HepG2 (cell line): ENCODE results near the gene SOAT2. TPM values are rescaled to one million over a fixed set of nuclear protein-coding genes. Genes with fewer than 3 reads are reported as not detected.

Experiments
- ASH2L ChIP-seq: fragments of 300-600, 200-600 bp; sonication (generic); IDR thresholded peaks from 2 replicates; pipeline ENCODE4 v1.7.0; 2017; ENCODE audit warnings: low read depth, mild to moderate bottlenecking, moderate library complexity, mixed read lengths, low read length; ENCODE audit not compliant: insufficient read length
- ELF1 ChIP-seq: sonication (generic); formaldehyde crosslinking; IDR thresholded peaks from 2 replicates; pipeline ENCODE4 v1.4.0; 2020; ENCODE audit warnings: missing genetic modification reagents
- FOXA1 ChIP-seq, 2 experiments: fragments of 450-650 bp in 1 of 2; sonication (generic) in 1 of 2; formaldehyde crosslinking in 1 of 2; IDR thresholded peaks; 2 replicates each; pipeline versions ENCODE4 v1.4.0 to v1.6.1; 2016 to 2020; ENCODE audit warnings: missing genetic modification reagents in 1 of 2
- HNRNPLL ChIP-seq: fragments of 200-400 bp; formaldehyde crosslinking; IDR thresholded peaks from 2 replicates; pipeline ENCODE4 v1.6.1; 2017; ENCODE audit warnings: mild to moderate bottlenecking, low read depth, low read length; ENCODE audit not compliant: poor library complexity, severe bottlenecking
- HOXD1 ChIP-seq: sonication (generic); formaldehyde crosslinking; IDR thresholded peaks from 2 replicates; pipeline ENCODE4 v1.5.0; 2020; ENCODE audit warnings: missing genetic modification reagents
- REL ChIP-seq: sonication (generic); formaldehyde crosslinking; conservative IDR thresholded peaks from 2 replicates; pipeline ENCODE4 v1.8.0; 2022; ENCODE audit warnings: mild to moderate bottlenecking, missing genetic modification reagents, moderate library complexity
- SETDB1 ChIP-seq: sonication (generic); formaldehyde crosslinking; IDR thresholded peaks from 2 replicates; pipeline ENCODE4 v1.5.1; 2020; ENCODE audit warnings: missing genetic modification reagents, mild to moderate bottlenecking, borderline replicate concordance
- ZFP36L2 ChIP-seq: sonication (generic); formaldehyde crosslinking; IDR thresholded peaks from 2 replicates; pipeline ENCODE4 v1.4.0; 2020; ENCODE audit warnings: missing genetic modification reagents
- ZNF234 ChIP-seq: sonication (generic); formaldehyde crosslinking; conservative IDR thresholded peaks from 2 replicates; pipeline ENCODE4 v1.5.1; 2020; ENCODE audit warnings: mild to moderate bottlenecking, missing genetic modification reagents
- ZNF451 ChIP-seq: sonication (generic); formaldehyde crosslinking; IDR thresholded peaks from 2 replicates; pipeline ENCODE4 v1.5.0; 2020; ENCODE audit warnings: mild to moderate bottlenecking, missing genetic modification reagents
- ZNF660 ChIP-seq: sonication (generic); formaldehyde crosslinking; IDR thresholded peaks from 2 replicates; pipeline ENCODE4 v1.5.1; 2020; ENCODE audit warnings: mild to moderate bottlenecking, low read depth, missing genetic modification reagents, borderline replicate concordance
- ZNF678 ChIP-seq: sonication (generic); formaldehyde crosslinking; IDR thresholded peaks from 2 replicates; pipeline ENCODE4 v1.4.0; 2020; ENCODE audit warnings: mild to moderate bottlenecking, missing genetic modification reagents
- ZNF749 ChIP-seq: sonication (generic); formaldehyde crosslinking; IDR thresholded peaks from 2 replicates; pipeline ENCODE4 v1.8.0; 2022; ENCODE audit warnings: mild to moderate bottlenecking, missing genetic modification reagents, moderate library complexity, borderline replicate concordance
- ZNF784 ChIP-seq: sonication (generic); formaldehyde crosslinking; IDR thresholded peaks from 2 replicates; pipeline ENCODE4 v1.5.1; 2020; ENCODE audit warnings: missing genetic modification reagents, mild to moderate bottlenecking, borderline replicate concordance
- ZSCAN30 ChIP-seq: sonication (generic); formaldehyde crosslinking; IDR thresholded peaks from 2 replicates; pipeline ENCODE4 v1.5.0; 2020; ENCODE audit warnings: mild to moderate bottlenecking, missing genetic modification reagents
- ZSCAN31 ChIP-seq: sonication (generic); formaldehyde crosslinking; IDR thresholded peaks from 2 replicates; pipeline ENCODE4 v1.5.0; 2020; ENCODE audit warnings: low read depth, mild to moderate bottlenecking, missing genetic modification reagents
- polyA plus RNA-seq, 8 experiments: library from polyadenylated mRNA; depleted of rRNA in 3 of 8; stranded (reverse) in 7 of 8; unstranded in 1 of 8; fragments of >200 nt; fragmentation: Illumina TruSeq in 4 of 8; extraction: Trizol in 4 of 8; gene quantifications; 2 replicates each; pipeline versions ENCODE4 v1.2.1 to v1.2.3, GENCODE V29; 2011 to 2016; ENCODE audit warnings: low read depth in 4 of 8, missing spikeins in 1 of 8, mixed read lengths in 1 of 8; ENCODE audit not compliant: insufficient read depth in 1 of 8
- total RNA-seq, 5 experiments: library from RNA; depleted of rRNA; stranded (reverse); fragments of >200 nt; fragmentation: Illumina TruSeq; extraction: Trizol; gene quantifications; 2 replicates each; pipeline ENCODE4 v1.2.3, GENCODE V29; 2016; ENCODE audit warnings: low read depth in 1 of 5
- TF ChIP-seq, protein P1 (sequence below): sonication (generic); formaldehyde crosslinking; IDR thresholded peaks from 2 replicates; pipeline ENCODE4 v1.4.0; 2020; ENCODE audit warnings: low read depth, missing genetic modification reagents
- TF ChIP-seq, protein P2 (sequence below): IDR thresholded peaks from 2 replicates; pipeline ENCODE4 v1.6.1; 2012; ENCODE audit warnings: low read length, improper control_type of control experiment
- TF ChIP-seq, protein P3 (sequence below): sonication (generic); formaldehyde crosslinking; IDR thresholded peaks from 2 replicates; pipeline ENCODE4 v1.8.0; 2022; ENCODE audit warnings: mild to moderate bottlenecking, missing genetic modification reagents, moderate library complexity

Gene SOAT2
- total and polyA plus RNA-seq, 2 of the 13 experiments (the other 11 are each of a cell fraction or from before 2014, with no cell fraction given), result 14.9 to 108 TPM

- TF ChIP-seq FOXA1 (IDR thresholded peaks at IDR 0.05) (no peak), FOXA1 (CRISPR knock-in tag; IDR thresholded peaks at IDR 0.05) (0 out of 2 replicates have a peak, but pooled peaks have one; percentile 8), ZSCAN30 (CRISPR knock-in tag) (no peak), ZNF451 (no peak), ZNF784 (CRISPR knock-in tag) (no peak), ZNF749 (CRISPR knock-in tag) (no peak), ELF1 (CRISPR knock-in tag) (peak; percentile 58), ASH2L (no peak), ZSCAN31 (CRISPR knock-in tag) (no peak), HOXD1 (CRISPR knock-in tag) (no peak), SETDB1 (no peak), ZNF678 (CRISPR knock-in tag) (no peak), ZNF234 (no peak), HNRNPLL (no peak), ZNF660 (CRISPR knock-in tag) (no peak), ZFP36L2 (CRISPR knock-in tag) (no peak), REL (CRISPR knock-in tag) (no peak)
- TF ChIP-seq, protein P1, sequence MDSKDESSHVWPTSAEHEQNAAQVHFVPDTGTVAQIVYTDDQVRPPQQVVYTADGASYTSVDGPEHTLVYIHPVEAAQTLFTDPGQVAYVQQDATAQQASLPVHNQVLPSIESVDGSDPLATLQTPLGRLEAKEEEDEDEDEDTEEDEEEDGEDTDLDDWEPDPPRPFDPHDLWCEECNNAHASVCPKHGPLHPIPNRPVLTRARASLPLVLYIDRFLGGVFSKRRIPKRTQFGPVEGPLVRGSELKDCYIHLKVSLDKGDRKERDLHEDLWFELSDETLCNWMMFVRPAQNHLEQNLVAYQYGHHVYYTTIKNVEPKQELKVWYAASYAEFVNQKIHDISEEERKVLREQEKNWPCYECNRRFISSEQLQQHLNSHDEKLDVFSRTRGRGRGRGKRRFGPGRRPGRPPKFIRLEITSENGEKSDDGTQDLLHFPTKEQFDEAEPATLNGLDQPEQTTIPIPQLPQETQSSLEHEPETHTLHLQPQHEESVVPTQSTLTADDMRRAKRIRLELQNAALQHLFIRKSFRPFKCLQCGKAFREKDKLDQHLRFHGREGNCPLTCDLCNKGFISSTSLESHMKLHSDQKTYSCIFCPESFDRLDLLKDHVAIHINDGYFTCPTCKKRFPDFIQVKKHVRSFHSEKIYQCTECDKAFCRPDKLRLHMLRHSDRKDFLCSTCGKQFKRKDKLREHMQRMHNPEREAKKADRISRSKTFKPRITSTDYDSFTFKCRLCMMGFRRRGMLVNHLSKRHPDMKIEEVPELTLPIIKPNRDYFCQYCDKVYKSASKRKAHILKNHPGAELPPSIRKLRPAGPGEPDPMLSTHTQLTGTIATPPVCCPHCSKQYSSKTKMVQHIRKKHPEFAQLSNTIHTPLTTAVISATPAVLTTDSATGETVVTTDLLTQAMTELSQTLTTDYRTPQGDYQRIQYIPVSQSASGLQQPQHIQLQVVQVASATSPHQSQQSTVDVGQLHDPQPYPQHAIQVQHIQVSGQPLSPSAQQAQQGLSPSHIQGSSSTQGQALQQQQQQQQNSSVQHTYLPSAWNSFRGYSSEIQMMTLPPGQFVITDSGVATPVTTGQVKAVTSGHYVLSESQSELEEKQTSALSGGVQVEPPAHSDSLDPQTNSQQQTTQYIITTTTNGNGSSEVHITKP, result no peak
- TF ChIP-seq, protein P2, sequence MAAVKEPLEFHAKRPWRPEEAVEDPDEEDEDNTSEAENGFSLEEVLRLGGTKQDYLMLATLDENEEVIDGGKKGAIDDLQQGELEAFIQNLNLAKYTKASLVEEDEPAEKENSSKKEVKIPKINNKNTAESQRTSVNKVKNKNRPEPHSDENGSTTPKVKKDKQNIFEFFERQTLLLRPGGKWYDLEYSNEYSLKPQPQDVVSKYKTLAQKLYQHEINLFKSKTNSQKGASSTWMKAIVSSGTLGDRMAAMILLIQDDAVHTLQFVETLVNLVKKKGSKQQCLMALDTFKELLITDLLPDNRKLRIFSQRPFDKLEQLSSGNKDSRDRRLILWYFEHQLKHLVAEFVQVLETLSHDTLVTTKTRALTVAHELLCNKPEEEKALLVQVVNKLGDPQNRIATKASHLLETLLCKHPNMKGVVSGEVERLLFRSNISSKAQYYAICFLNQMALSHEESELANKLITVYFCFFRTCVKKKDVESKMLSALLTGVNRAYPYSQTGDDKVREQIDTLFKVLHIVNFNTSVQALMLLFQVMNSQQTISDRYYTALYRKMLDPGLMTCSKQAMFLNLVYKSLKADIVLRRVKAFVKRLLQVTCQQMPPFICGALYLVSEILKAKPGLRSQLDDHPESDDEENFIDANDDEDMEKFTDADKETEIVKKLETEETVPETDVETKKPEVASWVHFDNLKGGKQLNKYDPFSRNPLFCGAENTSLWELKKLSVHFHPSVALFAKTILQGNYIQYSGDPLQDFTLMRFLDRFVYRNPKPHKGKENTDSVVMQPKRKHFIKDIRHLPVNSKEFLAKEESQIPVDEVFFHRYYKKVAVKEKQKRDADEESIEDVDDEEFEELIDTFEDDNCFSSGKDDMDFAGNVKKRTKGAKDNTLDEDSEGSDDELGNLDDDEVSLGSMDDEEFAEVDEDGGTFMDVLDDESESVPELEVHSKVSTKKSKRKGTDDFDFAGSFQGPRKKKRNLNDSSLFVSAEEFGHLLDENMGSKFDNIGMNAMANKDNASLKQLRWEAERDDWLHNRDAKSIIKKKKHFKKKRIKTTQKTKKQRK, result no peak
- TF ChIP-seq, protein P3, sequence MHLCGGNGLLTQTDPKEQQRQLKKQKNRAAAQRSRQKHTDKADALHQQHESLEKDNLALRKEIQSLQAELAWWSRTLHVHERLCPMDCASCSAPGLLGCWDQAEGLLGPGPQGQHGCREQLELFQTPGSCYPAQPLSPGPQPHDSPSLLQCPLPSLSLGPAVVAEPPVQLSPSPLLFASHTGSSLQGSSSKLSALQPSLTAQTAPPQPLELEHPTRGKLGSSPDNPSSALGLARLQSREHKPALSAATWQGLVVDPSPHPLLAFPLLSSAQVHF (CRISPR knock-in tag), result no peak
Measured at GRCh38 chr12:53145383-53146260, 42.3 kb downstream of the SOAT2 start (continued).
